ENCODE measurements around the gene LETM1. TPM values are rescaled to one million over a fixed set of nuclear protein-coding genes. Genes with fewer than 3 reads are reported as not detected.

The LETM1 gene
- total and polyA plus RNA-seq, 2 of the 13 experiments (the other 11 are each of a cell fraction or from before 2014, with no cell fraction given) = 9.7 to 41.6 TPM

DNA sequence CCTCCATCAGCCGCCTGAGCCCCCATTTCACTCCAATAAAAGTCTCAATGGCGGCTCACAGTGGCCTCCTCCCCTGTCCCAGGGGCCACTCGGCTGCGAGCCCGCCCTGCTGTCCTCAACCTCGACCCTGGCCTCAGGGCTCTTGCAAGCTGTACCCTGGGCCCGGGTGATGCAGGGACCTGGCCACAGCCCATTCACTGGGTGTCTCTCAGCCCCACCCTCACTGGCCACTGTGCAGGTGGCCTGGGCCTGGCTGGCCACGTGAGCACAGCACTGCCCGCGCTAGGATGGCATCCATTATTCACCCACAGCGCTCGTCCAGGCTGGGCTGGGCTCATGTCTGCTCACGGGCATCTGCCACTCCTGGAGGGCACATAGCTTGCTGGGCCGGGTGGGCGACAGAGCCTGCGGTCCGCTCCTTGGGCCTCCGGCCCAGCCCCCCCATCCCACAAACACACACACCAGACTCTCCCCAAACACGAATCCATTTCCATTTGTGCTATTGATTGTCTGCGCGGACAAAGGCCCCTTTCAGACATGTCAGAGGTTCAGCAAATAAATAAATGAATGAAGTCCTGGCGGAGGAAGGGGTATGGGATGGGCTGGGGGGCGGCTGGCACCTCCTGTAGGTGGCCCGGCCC is 79.3 kb downstream of the LETM1 start (continued):
- TF ChIP-seq ZNF18 (CRISPR knock-in tag; IDR thresholded peaks at IDR 0.05; ENCODE audit: insufficient replicate concordance) = peak; percentile 73
- no peak for TF ChIP-seq ZNF75D (CRISPR knock-in tag; IDR thresholded peaks at IDR 0.05; ENCODE audit: borderline replicate concordance)
- peak; percentile 23; the same call in 1 of the 2 replicates for TF ChIP-seq ZNF451 (CRISPR knock-in tag; IDR thresholded peaks at IDR 0.05)
- peak; percentile 65 for TF ChIP-seq ERF (CRISPR knock-in tag; IDR thresholded peaks at IDR 0.05)
- peak; percentile 8; the same call in 1 of the 2 replicates for TF ChIP-seq POLR2G (IDR thresholded peaks at IDR 0.05; ENCODE audit: low read depth, low read length)
- peak; percentile 85 for TF ChIP-seq MYC (CRISPR knock-in tag; IDR thresholded peaks at IDR 0.05; ENCODE audit: borderline replicate concordance)
- TF ChIP-seq, protein P1, sequence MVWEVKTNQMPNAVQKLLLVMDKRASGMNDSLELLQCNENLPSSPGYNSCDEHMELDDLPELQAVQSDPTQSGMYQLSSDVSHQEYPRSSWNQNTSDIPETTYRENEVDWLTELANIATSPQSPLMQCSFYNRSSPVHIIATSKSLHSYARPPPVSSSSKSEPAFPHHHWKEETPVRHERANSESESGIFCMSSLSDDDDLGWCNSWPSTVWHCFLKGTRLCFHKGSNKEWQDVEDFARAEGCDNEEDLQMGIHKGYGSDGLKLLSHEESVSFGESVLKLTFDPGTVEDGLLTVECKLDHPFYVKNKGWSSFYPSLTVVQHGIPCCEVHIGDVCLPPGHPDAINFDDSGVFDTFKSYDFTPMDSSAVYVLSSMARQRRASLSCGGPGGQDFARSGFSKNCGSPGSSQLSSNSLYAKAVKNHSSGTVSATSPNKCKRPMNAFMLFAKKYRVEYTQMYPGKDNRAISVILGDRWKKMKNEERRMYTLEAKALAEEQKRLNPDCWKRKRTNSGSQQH (CRISPR knock-in tag; IDR thresholded peaks at IDR 0.05; ENCODE audit: low read depth) = no peak
- peak; percentile 17; the same call in 1 of the 2 replicates for TF ChIP-seq CTCF (CRISPR knock-in tag; IDR thresholded peaks at IDR 0.05)
- peak; percentile 69; the same call in 1 of the 2 replicates for TF ChIP-seq REPIN1 (CRISPR knock-in tag; IDR thresholded peaks at IDR 0.05; ENCODE audit: borderline replicate concordance, low read depth)
- TF ChIP-seq JDP2 (CRISPR knock-in tag; IDR thresholded peaks at IDR 0.05; ENCODE audit: borderline replicate concordance) = no peak
- no peak for TF ChIP-seq SOX6 (IDR thresholded peaks at IDR 0.05)
- TF ChIP-seq SOX6 (CRISPR knock-in tag; IDR thresholded peaks at IDR 0.05) = peak; percentile 88
- no peak for TF ChIP-seq PBX3 (CRISPR knock-in tag; IDR thresholded peaks at IDR 0.05; ENCODE audit: borderline replicate concordance)
- TF ChIP-seq ZMYM2 (CRISPR knock-in tag; IDR thresholded peaks at IDR 0.05) = peak; percentile 57; the same call in 1 of the 2 replicates
- TF ChIP-seq TOE1 (CRISPR knock-in tag; IDR thresholded peaks at IDR 0.05) = no peak
- peak; percentile 70; the same call in 1 of the 2 replicates for TF ChIP-seq ZMYM4 (CRISPR knock-in tag; IDR thresholded peaks at IDR 0.05)
- TF ChIP-seq PAWR (CRISPR knock-in tag; IDR thresholded peaks at IDR 0.05; ENCODE audit: borderline replicate concordance) = no peak
- no peak for TF ChIP-seq RCOR2 (CRISPR knock-in tag; IDR thresholded peaks at IDR 0.05)
- TF ChIP-seq GATAD2A (CRISPR knock-in tag; IDR thresholded peaks at IDR 0.05) = peak; percentile 92
